Myocyte (in vitro differentiated cells): Measurements from ENCODE around the gene ENO2. TPM values are rescaled to one million over a fixed set of nuclear protein-coding genes. Genes with fewer than 3 reads are reported as not detected.

Source experiments
- DNase-seq: peaks from one replicate; pipeline ENCODE4 v3.0.0-alpha.2; 2012; ENCODE audit warnings: low read depth
- total RNA-seq: library from RNA; depleted of rRNA; stranded (reverse); fragments of >200 nt; gene quantifications from 2 replicates; pipeline ENCODE4 v1.2.3, GENCODE V29; 2014

ENO2 gene
- total RNA-seq, 1 donor from 2014 or later = 9.0 TPM

DNA sequence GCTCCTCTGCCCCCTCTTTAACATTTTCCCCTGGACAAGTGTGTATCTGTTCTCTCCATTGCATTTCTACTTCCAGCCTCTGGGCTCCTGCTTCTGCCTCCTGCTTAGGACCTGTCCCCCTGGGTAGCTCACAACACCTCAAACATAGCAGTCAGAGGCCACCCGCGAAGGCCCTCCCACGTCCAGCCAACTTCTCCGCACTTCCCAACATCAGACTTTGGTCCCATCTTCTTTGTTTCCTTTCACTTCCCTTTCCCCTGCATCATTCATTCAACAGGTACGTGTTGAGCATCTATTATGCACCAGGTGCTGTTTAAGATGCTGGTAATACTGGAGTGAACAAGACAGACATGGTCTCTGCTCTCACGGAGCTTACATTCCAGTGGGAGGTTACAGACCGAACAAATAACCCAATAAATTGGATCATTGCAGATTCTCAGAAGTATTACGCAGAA is 32.6 kb downstream of the ENO2 start:
- DNase-seq = no peak

DNA sequence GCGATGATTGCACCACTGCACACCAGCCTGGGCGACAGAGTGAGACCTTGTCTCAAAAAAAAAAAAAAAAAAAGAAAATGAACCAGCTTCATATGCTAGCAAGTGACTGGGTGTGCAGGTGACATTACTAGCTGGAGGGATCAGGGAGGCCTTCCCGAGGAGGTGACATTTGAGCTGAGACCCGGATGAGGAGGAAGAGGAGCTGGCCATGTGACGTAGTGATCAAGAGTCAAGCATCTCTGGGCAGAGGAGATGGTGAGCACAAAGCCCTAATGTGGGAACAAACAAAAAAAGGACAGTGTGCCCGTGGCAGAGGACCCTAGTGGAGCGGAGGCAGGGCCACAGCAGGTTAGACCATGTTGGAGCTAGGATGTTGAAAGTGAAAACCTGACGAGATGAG is 33.2 kb downstream of the ENO2 start:
- no peak for DNase-seq

DNA sequence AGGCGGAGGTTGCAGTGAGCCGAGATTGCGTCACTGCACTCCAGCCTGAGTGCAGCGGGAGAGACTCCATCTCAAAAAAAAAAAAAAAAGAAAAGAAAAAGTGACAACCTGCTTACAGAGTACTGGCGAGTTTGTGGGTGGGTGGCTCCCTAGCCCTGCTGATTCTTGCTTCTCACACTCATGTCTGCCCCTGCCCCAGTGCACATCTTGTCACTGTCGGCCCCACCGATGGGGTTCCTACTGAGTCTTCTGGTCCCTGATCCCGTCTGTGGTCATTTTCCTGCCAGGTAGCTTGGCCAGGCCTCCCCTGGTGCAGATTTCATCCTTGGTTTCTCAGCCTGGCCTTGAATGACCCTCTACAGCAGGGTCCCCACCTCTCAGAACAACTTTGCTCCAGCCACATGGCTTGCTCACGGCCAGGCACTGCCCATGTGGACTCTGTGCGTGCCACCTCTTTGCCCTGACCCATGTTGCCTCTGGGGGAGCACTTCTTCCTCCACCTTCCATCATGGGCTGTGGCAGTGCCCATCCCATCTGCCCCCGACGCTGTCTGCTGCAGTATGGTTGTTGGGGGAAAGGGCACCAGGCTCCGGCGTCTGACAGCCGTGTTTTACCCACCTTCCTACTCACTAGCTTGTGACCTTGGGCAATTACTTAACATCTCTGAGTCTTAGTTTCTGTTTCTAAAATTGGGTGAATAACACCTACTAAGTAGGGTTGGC is 34.7 kb downstream of the ENO2 start:
- no peak for DNase-seq

DNA sequence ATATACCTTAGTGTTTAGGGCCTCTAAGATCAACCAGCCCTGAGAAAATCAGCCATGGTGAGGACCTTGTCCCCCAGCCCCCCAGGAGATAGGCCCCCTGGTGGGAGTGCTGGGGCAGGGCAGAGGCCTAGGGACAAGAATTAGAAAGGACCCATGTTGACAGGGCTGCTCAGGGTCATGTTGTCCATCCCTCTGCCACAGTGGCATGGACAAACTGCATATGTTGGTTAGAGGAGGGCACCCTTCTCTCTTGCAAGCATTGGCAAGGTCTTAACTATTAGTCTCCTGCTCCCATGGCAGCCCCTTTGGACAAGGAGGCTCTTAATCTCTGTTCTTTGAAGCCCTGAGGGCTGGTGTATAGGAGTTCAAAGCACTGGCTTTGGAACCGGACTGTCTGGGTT is 36.0 kb downstream of the ENO2 start:
- no peak for DNase-seq

DNA sequence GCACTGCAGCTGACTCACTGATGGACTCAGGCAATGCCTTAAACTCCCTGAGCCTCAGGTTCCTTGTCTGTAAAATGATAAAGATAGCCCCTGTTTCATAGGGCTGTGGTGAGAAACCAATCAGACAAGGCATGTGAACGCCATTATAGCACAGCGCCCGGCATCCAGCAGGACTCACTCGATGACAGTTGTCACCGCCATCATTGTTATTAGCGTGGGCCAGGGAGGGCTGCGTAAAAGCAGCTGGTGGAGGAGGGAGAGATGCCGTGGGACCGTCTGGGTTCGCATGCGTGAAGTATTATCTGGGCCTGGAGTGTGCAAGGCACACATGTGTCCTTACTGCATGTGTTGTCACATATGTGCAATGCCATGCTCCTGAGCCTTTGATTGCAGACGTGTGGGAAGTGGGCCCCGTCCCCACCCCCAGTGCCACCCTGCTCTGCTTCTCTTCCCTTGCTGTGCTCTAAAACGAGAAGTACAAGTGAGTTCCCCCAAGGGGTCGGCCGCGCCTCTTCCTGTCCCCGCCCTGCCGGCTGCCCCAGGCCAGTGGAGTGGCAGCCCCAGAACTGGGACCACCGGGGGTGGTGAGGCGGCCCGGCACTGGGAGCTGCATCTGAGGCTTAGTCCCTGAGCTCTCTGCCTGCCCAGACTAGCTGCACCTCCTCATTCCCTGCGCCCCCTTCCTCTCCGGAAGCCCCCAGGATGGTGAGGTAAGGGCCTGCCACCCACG is 36.6 kb downstream of the ENO2 start, which contains the start of gene PTPN6:
Gene PTPN6 (plus strand): TSS at position 546 of the 730 bp plus-strand sequence. CDS start 157 bp downstream, at position 703.
- no peak for DNase-seq

DNA sequence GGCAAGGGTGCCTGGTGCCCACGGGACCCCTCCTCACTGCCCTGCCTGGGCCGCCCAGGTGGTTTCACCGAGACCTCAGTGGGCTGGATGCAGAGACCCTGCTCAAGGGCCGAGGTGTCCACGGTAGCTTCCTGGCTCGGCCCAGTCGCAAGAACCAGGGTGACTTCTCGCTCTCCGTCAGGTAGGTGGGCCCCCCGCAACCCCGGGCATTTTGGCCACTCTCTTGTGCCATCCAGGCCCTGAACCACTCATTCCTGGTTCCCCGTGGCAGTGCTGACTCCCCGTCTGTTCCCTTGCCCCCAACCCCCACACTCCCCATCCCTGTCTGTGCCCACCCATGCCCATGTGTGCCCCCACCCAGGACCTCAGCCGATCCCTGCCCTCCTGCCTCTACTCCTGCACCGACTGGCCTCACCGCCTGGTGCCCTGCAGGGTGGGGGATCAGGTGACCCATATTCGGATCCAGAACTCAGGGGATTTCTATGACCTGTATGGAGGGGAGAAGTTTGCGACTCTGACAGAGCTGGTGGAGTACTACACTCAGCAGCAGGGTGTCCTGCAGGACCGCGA is 37.3 kb downstream of the ENO2 start:
- no peak for DNase-seq

DNA sequence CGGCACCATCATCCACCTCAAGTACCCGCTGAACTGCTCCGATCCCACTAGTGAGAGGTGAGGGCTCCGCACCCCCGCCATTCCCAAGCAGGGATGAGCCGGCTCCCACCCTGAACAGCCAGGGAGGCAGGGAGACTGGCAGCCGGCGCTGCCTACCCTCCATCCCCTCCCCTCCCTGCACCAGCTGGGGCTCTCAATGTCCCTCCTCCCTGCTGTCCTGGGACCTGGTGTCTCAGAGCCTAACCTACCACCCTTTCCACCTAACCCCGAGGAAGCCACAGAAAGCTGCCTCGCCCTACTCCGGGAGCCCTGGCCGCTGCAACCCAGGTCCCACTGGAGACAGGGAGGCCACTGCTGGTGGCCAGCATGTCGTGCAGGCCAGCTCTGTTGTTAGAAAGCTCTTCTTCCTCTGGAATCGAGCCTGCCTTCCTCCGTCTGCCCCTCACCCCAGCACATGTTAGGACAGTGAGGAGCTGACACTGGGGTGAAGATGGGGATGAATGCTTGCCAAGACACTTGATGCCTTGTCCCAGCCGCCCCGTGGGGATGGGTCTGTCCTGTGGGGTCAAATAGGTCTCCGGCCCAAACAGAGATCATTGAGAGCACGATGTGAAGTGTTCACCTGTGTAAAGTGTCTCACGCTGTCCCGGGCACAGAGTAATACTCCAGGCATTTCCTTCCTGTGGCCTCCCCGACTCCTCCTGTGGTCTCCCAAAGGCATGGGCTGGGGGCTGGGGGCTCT is 37.9 kb downstream of the ENO2 start:
- no peak for DNase-seq

DNA sequence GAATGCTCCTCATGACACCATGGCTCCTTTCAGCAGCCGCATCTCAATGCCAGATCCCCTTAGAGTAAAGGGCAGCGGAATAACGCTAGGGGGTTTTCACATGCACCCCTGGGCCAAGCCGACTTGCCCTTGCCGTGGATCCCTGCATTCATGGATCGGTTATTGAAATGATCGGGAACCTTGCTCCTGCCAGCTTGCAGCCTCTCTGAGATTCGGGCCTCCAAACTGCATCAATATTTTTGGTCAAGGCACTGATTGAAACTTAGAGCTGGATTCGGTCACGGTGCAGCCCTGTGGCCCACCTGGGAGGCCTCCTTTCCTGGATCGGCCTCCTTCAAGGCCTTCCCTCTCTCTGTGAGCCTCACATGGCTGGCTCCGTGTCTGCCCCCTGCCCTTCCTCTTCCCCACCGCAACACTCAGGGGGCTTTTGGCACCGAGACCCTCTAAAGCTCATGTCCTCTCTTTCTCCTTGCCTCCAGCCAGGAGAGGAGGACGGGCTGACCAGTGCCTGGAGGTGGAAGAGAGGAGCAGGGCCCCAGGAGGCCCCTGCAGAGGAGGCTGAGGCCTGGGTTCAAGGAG is 38.6 kb downstream of the ENO2 start:
- DNase-seq = no peak

DNA sequence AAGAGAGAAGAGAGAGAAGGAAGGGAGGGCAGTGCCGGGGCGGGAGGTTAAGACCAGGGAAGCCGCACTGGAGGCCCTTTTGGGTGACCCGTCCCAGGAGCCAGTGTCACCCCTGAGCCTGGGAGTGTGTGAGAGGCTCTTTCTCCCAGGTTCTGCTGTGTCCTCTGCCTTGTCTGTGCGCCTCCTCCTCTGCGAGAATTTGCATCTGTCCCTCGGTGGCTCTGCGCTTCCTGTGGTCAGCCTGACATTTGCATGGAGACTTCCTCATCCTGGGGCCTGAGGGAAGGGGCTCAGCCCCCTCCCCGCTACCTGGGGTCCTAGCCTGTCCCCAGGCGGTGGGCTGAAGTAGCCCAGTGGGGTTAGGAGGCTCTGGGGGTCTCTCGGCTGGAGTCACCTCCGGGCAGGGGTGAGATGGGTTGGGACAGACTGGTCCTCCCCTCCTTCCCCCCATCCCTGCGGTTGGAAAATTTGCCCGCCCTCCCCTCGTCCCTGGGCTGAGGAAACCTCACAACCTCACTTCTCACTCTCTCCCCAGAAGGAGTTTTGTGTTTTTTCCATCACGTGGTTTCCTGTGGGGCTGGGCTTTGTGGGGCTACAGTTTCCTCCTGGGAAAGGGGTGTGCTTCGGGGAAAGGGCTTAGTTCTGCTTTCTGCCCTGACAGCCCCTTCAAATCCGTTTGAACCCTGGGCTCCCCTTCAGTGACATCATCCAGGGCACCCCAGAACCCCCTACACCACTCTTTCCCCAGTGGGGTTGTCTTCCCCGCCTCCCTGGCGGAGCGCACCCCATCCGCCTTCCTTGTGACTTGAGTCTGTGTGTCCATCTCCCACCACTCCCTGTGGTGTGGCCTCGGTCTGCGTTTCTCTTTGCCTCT is 39.3 kb downstream of the ENO2 start:
- DNase-seq = no peak

DNA sequence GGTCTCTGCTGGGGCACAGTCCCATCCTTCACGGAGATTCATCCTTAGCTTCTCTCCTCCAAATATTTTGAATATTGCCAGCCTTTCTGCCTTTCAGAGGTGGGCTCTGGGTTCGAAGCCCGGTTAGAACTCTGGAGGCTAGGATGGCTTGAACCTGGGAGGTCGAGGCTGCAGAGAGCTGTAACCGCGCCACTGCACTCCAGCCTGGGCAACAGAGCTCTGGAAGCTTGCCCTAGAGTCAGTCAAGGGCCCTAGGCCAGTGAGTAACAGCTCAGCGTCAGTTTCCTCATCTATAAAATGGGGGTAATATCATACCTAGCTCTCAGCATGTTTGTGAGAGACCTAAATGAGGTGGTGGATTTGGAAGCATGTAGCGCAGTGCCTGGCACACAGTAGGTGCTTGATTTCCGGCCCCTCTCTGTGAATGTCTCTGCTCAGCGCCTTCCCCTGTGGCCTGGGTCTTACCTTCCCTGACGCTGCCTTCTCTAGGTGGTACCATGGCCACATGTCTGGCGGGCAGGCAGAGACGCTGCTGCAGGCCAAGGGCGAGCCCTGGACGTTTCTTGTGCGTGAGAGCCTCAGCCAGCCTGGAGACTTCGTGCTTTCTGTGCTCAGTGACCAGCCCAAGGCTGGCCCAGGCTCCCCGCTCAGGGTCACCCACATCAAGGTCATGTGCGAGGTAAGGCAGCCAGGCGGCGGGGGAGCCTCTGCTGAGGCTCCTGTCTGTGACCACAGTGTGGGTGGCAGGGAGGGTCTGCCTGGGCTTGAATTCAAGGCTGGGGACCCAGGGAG is 40.1 kb downstream of the ENO2 start:
- DNase-seq = no peak

DNA sequence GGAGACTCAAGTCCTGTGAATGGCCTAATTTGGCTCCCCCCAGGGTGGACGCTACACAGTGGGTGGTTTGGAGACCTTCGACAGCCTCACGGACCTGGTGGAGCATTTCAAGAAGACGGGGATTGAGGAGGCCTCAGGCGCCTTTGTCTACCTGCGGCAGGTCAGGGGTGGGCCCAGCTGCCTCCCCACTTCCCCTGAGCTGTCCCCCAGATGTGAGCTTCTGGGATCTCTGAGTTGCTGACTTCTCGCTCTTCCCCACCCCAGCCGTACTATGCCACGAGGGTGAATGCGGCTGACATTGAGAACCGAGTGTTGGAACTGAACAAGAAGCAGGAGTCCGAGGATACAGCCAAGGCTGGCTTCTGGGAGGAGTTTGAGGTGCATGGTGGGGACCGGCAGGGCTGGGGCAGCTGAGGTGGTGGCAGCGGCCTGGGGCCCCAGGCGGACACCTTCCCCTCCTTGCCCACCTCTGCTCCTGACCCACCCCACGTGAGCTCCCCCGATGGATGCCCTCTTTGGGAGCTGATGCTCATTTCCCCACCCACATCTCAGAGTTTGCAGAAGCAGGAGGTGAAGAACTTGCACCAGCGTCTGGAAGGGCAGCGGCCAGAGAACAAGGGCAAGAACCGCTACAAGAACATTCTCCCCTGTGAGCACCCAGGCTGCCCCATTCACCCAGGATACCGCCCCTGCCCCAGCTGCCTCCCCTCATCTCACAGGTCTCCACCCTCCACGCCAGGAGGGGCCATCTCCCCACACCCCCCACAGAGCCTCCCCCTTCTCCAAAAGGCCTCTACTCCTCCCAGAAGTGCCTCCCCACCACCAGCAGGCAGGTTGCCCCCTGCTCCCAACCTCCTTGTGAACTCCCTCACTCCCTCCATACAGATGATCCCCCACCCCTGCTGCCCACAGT is 41.0 kb downstream of the ENO2 start:
- DNase-seq = no peak

DNA sequence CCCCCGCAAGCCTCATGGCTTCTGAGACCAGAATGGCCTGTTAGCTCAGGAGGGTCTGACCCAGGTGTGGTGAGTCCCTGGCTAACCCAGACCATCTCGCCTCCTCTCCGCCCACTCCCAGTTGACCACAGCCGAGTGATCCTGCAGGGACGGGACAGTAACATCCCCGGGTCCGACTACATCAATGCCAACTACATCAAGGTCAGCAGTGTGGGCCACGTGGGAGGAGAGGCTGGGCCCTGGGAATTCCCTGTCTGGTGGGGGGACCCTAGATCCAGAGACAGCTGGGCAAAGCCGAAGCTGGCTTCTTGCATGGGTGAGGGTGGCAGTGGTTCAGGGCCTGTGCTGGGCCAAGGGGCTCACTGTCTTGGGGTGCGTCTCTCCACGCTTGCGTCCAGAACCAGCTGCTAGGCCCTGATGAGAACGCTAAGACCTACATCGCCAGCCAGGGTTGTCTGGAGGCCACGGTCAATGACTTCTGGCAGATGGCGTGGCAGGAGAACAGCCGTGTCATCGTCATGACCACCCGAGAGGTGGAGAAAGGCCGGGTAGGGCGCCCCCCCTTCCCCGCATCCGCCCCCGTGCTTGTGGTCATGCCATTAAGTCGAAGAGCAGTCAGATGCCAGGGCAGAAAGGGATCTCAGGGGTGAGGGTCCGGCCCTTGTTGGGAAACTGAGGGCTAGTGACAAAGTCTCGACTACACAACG is 41.8 kb downstream of the ENO2 start:
- DNase-seq = no peak

DNA sequence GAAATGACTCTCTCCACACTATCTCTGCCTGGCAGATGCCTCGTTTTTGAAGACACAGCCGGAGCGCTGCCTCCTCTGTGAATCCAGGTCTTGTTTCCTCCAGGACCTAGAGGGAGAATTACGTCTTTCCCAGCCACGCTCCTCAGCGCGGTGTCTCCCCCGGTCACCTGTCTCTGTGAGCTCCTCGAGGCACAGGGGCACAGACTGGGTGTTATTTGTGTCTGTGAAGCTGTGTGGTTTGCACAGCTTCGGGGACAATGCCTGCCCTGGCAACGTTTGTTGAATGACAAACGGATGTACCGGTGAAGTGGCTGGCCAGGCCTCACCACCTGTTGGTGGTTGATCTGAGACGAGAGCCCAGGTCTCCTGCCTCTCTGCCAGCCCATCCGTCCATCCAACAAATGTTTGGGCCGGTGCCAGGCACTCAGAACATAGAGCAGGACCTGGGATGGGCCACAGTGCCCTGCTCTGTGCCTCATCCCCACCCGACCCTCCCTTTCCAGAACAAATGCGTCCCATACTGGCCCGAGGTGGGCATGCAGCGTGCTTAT is 42.8 kb downstream of the ENO2 start:
- peak; percentile 43 for DNase-seq

DNA sequence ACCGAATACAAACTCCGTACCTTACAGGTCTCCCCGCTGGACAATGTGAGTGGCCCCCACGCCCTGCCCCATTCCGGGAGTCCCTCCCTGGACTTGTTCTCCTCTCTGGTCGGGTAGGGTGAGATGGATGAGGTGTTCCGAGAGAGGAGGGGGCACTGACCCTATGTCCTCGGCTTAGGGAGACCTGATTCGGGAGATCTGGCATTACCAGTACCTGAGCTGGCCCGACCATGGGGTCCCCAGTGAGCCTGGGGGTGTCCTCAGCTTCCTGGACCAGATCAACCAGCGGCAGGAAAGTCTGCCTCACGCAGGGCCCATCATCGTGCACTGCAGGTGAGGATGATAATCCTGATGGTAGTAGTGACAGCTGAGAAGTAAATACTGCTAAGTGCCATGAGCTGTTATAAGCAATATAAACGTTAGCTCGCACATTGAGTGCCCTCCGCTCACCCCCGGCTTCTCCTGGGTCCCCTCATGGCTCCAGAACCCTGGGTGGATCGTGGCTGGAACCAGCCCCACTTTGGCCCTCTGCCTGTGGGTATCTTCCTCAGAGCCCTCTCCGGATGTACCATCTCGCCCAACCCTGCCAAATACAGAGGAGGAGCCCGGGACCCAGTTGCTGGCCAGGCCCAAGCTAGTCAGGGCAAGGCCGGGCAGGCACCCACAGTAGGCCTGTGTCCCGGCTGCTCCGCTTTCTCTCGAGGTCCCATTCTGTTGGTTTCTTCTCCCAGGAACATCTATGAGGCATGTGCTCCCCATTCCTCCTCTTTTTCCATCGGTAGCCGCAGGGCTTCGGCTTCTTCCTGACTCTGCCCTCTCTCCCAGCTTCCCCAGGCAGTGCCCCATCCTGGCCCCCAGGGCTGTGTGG is 43.6 kb downstream of the ENO2 start:
- no peak for DNase-seq

DNA sequence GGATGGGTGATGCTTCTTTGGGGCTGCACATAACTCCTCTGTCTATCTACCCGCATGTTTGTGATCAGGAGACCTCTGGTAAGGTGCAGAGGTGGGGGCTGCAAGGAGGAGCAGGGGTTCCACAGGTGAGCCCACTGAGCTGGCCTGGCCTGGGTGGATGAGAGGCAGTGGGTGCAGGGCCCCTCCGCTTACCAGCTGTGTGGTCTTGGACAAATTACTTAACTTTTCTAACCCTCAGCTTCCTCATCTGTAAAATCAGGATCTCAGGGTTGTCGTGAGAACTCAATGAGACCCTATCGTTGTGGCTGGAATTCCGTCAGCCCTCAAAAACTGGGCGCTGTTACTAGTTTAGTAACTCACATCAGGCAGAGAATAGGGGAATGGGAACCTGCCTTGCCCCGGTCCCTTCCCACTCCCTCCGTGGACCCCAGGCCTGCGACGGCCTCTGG is 44.3 kb downstream of the ENO2 start:
- no peak for DNase-seq

DNA sequence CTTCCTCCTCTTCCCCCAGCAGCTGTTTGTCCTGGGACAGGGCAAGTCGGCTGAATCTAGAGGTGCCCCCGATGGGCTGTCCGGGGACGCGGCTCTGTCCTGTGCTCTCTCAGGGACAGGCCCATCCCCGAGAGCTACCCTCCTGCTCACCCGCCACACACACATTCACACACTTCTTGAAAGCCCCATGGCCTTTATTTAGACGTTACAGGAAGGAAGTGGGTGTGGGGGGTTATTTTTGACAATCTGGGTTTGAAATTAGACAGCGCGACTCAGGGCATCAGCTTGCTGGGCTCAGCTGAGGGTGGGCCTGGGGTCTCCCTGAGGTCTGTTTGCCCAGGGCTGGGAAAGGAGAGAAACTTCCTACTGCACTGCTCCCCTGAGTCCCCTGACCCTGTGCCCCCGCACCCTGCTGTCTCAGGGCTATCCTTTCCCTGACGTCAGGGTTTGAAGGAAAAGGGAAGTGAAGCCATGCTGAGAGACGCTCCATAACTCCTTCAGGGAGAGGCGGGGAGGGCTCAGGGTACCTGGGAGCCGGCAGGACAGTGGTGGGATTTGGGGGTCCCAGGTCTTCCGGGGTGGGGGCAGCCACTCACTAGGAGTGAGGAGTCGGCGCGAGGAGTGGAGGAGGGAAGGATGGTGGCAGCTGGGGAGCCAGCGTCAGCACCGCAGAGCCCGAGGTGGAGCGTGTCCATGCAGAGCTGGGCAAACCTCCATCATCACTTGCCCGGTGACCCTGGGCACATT is 44.9 kb downstream of the ENO2 start:
- no peak for DNase-seq
